ENCODE measurements around the gene RHOV. TPM values are rescaled to one million over a fixed set of nuclear protein-coding genes. Genes with fewer than 3 reads are reported as not detected.

The RHOV gene
- total RNA-seq, 1 experiment from 2014 or later = 0.82 TPM

GRCh38 chr15:40908095-40908494 is 34.1 kb upstream of the RHOV start:
- in situ Hi-C loops (cut with HindIII; ENCODE audit: low pct_unique_long_range_greater_than_20kb, low sequenced_read_pairs) = loop anchor here (25.0 kb wide), 1 partner anchor 104 kb away; no protein-coding TSS in a partner anchor
- no peak for DNase-seq (ENCODE audit: low read depth, low spot score)

GRCh38 chr15:40906991-40907802 is 33.2 kb upstream of the RHOV start:
- in situ Hi-C loops (cut with HindIII; ENCODE audit: low pct_unique_long_range_greater_than_20kb, low sequenced_read_pairs) = loop anchor here (25.0 kb wide), 1 partner anchor 105 kb away; no protein-coding TSS in a partner anchor

GRCh38 chr15:40906091-40906990 is 32.3 kb upstream of the RHOV start:
- peak; percentile 59 for DNase-seq (ENCODE audit: low read depth, low spot score)
- in situ Hi-C loops (cut with HindIII; ENCODE audit: low pct_unique_long_range_greater_than_20kb, low sequenced_read_pairs) = loop anchor here (25.0 kb wide), 1 partner anchor 106 kb away; no protein-coding TSS in a partner anchor

More at GRCh38 chr15:40906991-40907802, 33.2 kb upstream of the RHOV start:
- DNase-seq (ENCODE audit: low read depth, low spot score) = no peak

GRCh38 chr15:40904552-40905201 is 30.6 kb upstream of the RHOV start:
- DNase-seq (ENCODE audit: low read depth, low spot score) = no peak
- in situ Hi-C loops (cut with HindIII; ENCODE audit: low pct_unique_long_range_greater_than_20kb, low sequenced_read_pairs) = loop anchor here (25.0 kb wide), 1 partner anchor 108 kb away; no protein-coding TSS in a partner anchor

GRCh38 chr15:40902605-40903561 is 28.8 kb upstream of the RHOV start:
- no peak for DNase-seq (ENCODE audit: low read depth, low spot score)
- in situ Hi-C loops (cut with HindIII; ENCODE audit: low pct_unique_long_range_greater_than_20kb, low sequenced_read_pairs) = loop anchor here (25.0 kb wide), 1 partner anchor 109 kb away; no protein-coding TSS in a partner anchor

- no peak for DNase-seq (ENCODE audit: low read depth, low spot score)
- in situ Hi-C loops (cut with HindIII; ENCODE audit: low pct_unique_long_range_greater_than_20kb, low sequenced_read_pairs) = loop anchor here (25.0 kb wide), 1 partner anchor 111 kb away; no protein-coding TSS in a partner anchor
Observed at GRCh38 chr15:40901053-40901443, 27.0 kb upstream of the RHOV start.

GRCh38 chr15:40900256-40901052 is 26.4 kb upstream of the RHOV start:
- in situ Hi-C loops (cut with HindIII; ENCODE audit: low pct_unique_long_range_greater_than_20kb, low sequenced_read_pairs) = loop anchor here (25.0 kb wide), 1 partner anchor 112 kb away; no protein-coding TSS in a partner anchor
- no peak for DNase-seq (ENCODE audit: low read depth, low spot score)

- DNase-seq (ENCODE audit: low read depth, low spot score) = no peak
- in situ Hi-C loops (cut with HindIII; ENCODE audit: low pct_unique_long_range_greater_than_20kb, low sequenced_read_pairs) = loop anchor here (25.0 kb wide), 1 partner anchor 113 kb away; no protein-coding TSS in a partner anchor
Observed at GRCh38 chr15:40899536-40900207, 25.6 kb upstream of the RHOV start.

GRCh38 chr15:40894681-40895448 is 20.8 kb upstream of the RHOV start:
- in situ Hi-C loops (cut with HindIII; ENCODE audit: low pct_unique_long_range_greater_than_20kb, low sequenced_read_pairs) = no loop called here
- peak; percentile 72 for DNase-seq (ENCODE audit: low read depth, low spot score)

- DNase-seq (ENCODE audit: low read depth, low spot score) = peak; percentile 96
- in situ Hi-C loops (cut with HindIII; ENCODE audit: low pct_unique_long_range_greater_than_20kb, low sequenced_read_pairs) = no loop called here
Observed at GRCh38 chr15:40893733-40894680, 20.0 kb upstream of the RHOV start, which contains the start of gene VPS18. VPS18 (plus strand) TSS chr15:40894450; CDS start chr15:40894769, 319 bp downstream.

- in situ Hi-C loops (cut with HindIII; ENCODE audit: low pct_unique_long_range_greater_than_20kb, low sequenced_read_pairs) = no loop called here
- DNase-seq (ENCODE audit: low read depth, low spot score) = no peak
Observed at GRCh38 chr15:40893019-40893670, 19.1 kb upstream of the RHOV start.

GRCh38 chr15:40892447-40893012 is 18.5 kb upstream of the RHOV start:
- no peak for DNase-seq (ENCODE audit: low read depth, low spot score)
- in situ Hi-C loops (cut with HindIII; ENCODE audit: low pct_unique_long_range_greater_than_20kb, low sequenced_read_pairs) = no loop called here

All from SK-MEL-5 (cell line).